HepG2 (cell line): Measurements from ENCODE around the gene RTBDN. TPM values are rescaled to one million over a fixed set of nuclear protein-coding genes. Genes with fewer than 3 reads are reported as not detected.

Experiments
- CAMTA2 ChIP-seq: sonication (generic); formaldehyde crosslinking; IDR thresholded peaks from 2 replicates; pipeline ENCODE4 v1.4.0; 2020; ENCODE audit warnings: mild to moderate bottlenecking, missing genetic modification reagents, borderline replicate concordance
- MIER2 ChIP-seq: IDR thresholded peaks from 2 replicates; pipeline ENCODE4 v1.6.1; 2016; ENCODE audit warnings: missing biosample characterization, missing genetic modification reagents
- MTA1 ChIP-seq: sonication (generic); formaldehyde crosslinking; IDR thresholded peaks from 2 replicates; pipeline ENCODE4 v1.4.0; 2020; ENCODE audit warnings: missing genetic modification reagents, mild to moderate bottlenecking, borderline replicate concordance
- PHF5A ChIP-seq: IDR thresholded peaks from one replicate; pipeline ENCODE4 v1.6.1; 2018; ENCODE audit warnings: low read depth, missing genetic modification reagents; ENCODE audit not compliant: unreplicated experiment
- PRDM10 ChIP-seq: sonication (generic); formaldehyde crosslinking; IDR thresholded peaks from 2 replicates; pipeline ENCODE4 v1.4.0; 2020; ENCODE audit warnings: low read depth, missing genetic modification reagents
- RFX5 ChIP-seq: IDR thresholded peaks from 2 replicates; pipeline ENCODE4 v1.6.1; 2011; ENCODE audit warnings: low read depth, low read length, improper control_type of control experiment
- SP140L ChIP-seq: sonication (generic); formaldehyde crosslinking; IDR thresholded peaks from 2 replicates; pipeline ENCODE4 v1.4.0; 2020; ENCODE audit warnings: missing genetic modification reagents, borderline replicate concordance
- ZFP36L1 ChIP-seq: sonication (generic); formaldehyde crosslinking; IDR thresholded peaks from 2 replicates; pipeline ENCODE4 v1.8.0; 2022; ENCODE audit warnings: mild to moderate bottlenecking, missing genetic modification reagents, moderate library complexity
- ZNF557 ChIP-seq: sonication (generic); formaldehyde crosslinking; IDR thresholded peaks from 2 replicates; pipeline ENCODE4 v1.4.0; 2020; ENCODE audit warnings: missing genetic modification reagents
- ZNF562 ChIP-seq: sonication (generic); formaldehyde crosslinking; IDR thresholded peaks from 2 replicates; pipeline ENCODE4 v1.8.0; 2022; ENCODE audit warnings: missing genetic modification reagents, borderline replicate concordance
- ZNF569 ChIP-seq: sonication (generic); formaldehyde crosslinking; IDR thresholded peaks from 2 replicates; pipeline ENCODE4 v1.5.0; 2020; ENCODE audit warnings: mild to moderate bottlenecking, missing genetic modification reagents, moderate library complexity, borderline replicate concordance
- ZNF589 ChIP-seq: sonication (generic); formaldehyde crosslinking; conservative IDR thresholded peaks from 2 replicates; pipeline ENCODE4 v1.8.0; 2022; ENCODE audit warnings: mild to moderate bottlenecking, moderate library complexity, missing genetic modification reagents
- ZNF777 ChIP-seq: sonication (generic); formaldehyde crosslinking; IDR thresholded peaks from 2 replicates; pipeline ENCODE4 v1.4.0; 2020; ENCODE audit warnings: missing genetic modification reagents
- ZNF782 ChIP-seq: sonication (generic); formaldehyde crosslinking; IDR thresholded peaks from 2 replicates; pipeline ENCODE4 v1.4.0; 2020; ENCODE audit warnings: missing genetic modification reagents, mild to moderate bottlenecking, borderline replicate concordance
- ZNF790 ChIP-seq: sonication (generic); formaldehyde crosslinking; IDR thresholded peaks from 2 replicates; pipeline ENCODE4 v1.8.0; 2022; ENCODE audit warnings: missing genetic modification reagents, mild to moderate bottlenecking, borderline replicate concordance
- ZNF883 ChIP-seq: sonication (generic); formaldehyde crosslinking; IDR thresholded peaks from 2 replicates; pipeline ENCODE4 v1.5.1; 2020; ENCODE audit warnings: mild to moderate bottlenecking, missing genetic modification reagents; ENCODE audit errors: not compliant biosample characterization
- polyA plus RNA-seq, 8 experiments: library from polyadenylated mRNA; depleted of rRNA in 3 of 8; stranded (reverse) in 7 of 8; unstranded in 1 of 8; fragments of >200 nt; fragmentation: Illumina TruSeq in 4 of 8; extraction: Trizol in 4 of 8; gene quantifications; 2 replicates each; pipeline versions ENCODE4 v1.2.1 to v1.2.3, GENCODE V29; 2011 to 2016; ENCODE audit warnings: low read depth in 4 of 8, missing spikeins in 1 of 8, mixed read lengths in 1 of 8; ENCODE audit not compliant: insufficient read depth in 1 of 8
- total RNA-seq, 5 experiments: library from RNA; depleted of rRNA; stranded (reverse); fragments of >200 nt; fragmentation: Illumina TruSeq; extraction: Trizol; gene quantifications; 2 replicates each; pipeline ENCODE4 v1.2.3, GENCODE V29; 2016; ENCODE audit warnings: low read depth in 1 of 5
- TF ChIP-seq, protein P1 (sequence below): sonication (generic); formaldehyde crosslinking; IDR thresholded peaks from 2 replicates; pipeline ENCODE4 v1.4.0; 2020; ENCODE audit warnings: mild to moderate bottlenecking, missing genetic modification reagents

Gene RTBDN
- total and polyA plus RNA-seq, 2 of the 13 experiments (the other 11 are each of a cell fraction or from before 2014, with no cell fraction given) = 0.27 to 0.48 TPM

DNA sequence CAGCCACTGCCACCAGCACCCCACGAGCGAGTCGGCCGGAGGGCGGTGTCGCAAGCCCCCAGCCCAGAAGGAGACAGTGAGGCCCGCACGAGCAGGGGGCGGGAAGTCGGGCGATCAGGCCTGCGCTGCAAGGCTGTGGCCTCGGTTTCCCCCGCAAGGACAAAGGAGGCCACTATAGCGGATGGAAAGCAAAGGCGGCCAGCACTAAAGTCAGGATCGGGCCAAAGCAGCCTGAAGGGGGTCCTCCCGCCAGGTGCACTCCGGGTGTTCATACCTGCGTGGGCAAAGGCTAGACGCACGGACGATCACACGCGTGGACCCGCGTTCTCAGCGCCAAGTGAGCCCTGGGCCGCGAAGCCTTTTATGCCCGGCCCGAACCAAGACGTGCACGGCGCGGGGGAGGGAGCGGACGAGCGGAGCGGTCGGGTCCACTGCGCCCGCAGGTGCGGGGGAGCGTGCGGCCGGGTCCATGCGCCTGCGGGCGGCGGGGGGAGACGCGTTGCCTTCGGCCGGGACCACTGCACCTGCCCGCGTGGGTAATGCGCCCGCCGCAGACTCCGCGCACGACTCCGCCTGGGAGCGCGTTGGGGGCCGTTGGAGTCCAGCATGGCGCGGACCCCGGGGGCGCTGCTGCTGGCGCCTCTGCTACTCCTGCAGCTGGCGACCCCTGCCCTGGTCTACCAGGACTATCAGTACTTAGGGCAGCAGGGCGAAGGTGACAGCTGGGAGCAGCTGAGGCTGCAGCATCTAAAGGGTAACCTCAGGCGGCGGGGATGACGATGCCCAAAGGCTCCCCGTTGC, 32.7 kb downstream of the RTBDN start, which contains the start of the genes PRDX2 and THSD8 (continued):
- TF ChIP-seq RFX5 = no peak
- no peak for TF ChIP-seq SP140L (CRISPR knock-in tag)
- TF ChIP-seq ZNF777 (CRISPR knock-in tag) = peak; percentile 82
- TF ChIP-seq, protein P1, sequence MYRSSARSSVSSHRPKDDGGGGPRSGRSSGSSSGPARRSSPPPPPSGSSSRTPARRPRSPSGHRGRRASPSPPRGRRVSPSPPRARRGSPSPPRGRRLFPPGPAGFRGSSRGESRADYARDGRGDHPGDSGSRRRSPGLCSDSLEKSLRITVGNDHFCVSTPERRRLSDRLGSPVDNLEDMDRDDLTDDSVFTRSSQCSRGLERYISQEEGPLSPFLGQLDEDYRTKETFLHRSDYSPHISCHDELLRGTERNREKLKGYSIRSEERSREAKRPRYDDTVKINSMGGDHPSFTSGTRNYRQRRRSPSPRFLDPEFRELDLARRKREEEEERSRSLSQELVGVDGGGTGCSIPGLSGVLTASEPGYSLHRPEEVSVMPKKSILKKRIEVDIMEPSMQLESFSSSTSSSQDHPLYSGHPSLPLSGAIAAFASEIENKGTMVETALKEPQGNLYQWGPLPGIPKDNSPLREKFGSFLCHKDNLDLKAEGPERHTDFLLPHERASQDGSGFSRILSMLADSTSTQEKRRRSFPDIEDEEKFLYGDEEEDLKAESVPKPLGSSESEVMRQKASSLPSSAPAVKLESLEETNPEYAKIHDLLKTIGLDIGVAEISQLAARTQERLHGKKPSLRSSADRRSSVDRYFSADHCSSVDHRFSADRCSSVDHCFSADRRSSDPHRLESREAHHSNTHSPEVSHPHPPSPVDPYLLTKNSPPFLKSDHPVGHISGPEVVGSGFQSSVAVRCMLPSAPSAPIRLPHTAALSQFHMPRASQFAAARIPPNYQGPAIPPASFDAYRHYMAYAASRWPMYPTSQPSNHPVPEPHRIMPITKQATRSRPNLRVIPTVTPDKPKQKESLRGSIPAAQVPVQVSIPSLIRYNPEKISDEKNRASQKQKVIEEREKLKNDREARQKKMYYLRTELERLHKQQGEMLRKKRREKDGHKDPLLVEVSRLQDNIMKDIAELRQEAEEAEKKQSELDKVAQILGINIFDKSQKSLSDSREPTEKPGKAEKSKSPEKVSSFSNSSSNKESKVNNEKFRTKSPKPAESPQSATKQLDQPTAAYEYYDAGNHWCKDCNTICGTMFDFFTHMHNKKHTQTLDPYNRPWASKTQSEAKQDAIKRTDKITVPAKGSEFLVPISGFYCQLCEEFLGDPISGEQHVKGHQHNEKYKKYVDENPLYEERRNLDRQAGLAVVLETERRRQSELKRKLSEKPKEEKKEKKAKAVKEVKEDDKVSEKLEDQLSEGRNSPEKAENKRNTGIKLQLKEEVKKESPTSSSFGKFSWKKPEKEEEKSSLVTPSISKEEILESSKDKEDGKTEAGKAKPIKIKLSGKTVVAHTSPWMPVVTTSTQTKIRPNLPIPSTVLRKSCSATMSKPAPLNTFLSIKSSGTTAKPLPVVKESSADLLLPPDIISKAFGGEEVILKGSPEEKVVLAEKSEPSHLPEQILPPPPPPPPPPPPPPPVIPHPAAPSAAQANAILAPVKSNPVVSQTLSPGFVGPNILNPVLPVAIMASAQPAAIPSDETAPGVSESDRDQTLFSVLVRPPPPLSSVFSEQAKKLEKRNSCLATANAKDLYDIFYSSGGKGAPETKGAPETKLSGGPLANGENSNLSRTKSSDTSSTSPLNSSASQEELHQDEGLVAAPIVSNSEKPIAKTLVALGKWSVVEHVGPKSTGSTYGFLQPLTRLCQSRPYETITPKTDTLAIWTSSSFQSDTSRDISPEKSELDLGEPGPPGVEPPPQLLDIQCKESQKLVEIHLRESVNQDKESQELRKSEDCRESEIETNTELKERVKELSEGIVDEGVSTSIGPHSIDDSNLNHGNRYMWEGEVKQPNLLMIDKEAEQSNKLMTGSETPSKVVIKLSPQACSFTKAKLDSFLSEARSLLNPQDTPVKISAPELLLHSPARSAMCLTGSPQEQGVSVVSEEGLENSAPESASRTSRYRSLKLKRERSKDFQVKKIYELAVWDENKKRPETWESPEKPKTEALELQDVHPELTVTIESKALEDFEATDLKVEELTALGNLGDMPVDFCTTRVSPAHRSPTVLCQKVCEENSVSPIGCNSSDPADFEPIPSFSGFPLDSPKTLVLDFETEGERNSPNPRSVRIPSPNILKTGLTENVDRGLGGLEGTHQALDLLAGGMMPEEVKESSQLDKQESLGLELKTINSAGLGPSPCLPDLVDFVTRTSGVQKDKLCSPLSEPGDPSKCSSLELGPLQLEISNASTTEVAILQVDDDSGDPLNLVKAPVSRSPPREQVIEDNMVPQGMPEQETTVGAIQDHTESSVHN = 0 out of 2 replicates have a peak, but pooled peaks have one; percentile 21
- 0 out of 2 replicates have a peak, but pooled peaks have one; percentile 42 for TF ChIP-seq ZNF557 (CRISPR knock-in tag)
- TF ChIP-seq ZNF782 = no peak
- TF ChIP-seq ZNF562 (CRISPR knock-in tag) = no peak
- TF ChIP-seq MIER2 (CRISPR knock-in tag) = peak; percentile 54; the same call in 1 of the 2 replicates
- peak; percentile 60 for TF ChIP-seq PHF5A
- TF ChIP-seq MTA1 = peak; percentile 53
- 0 out of 2 replicates have a peak, but pooled peaks have one; percentile 37 for TF ChIP-seq ZFP36L1
- TF ChIP-seq ZNF790 (CRISPR knock-in tag) = 0 out of 2 replicates have a peak, but pooled peaks have one; percentile 24
- TF ChIP-seq ZNF569 (CRISPR knock-in tag) = 0 out of 2 replicates have a peak, but pooled peaks have one; percentile 90
- 0 out of 2 replicates have a peak, but pooled peaks have one; percentile 21 for TF ChIP-seq ZNF589 (CRISPR knock-in tag)
- peak; percentile 99 for TF ChIP-seq PRDM10
- TF ChIP-seq ZNF883 (CRISPR knock-in tag) = peak; percentile 85
- TF ChIP-seq CAMTA2 = no peak
